COLO829 (cell line): Measurements from ENCODE around the gene NOS3.
"Not testable (repeated sequence)": the region's sequence is repeated elsewhere in the genome, so short reads cannot be mapped to it uniquely, and the experiment has no call there.

ENCODE experiments used
- DNase-seq: peaks from one replicate; pipeline ENCODE4 v3.0.0; 2012; ENCODE audit warnings: low spot score

NOS3 gene

DNA sequence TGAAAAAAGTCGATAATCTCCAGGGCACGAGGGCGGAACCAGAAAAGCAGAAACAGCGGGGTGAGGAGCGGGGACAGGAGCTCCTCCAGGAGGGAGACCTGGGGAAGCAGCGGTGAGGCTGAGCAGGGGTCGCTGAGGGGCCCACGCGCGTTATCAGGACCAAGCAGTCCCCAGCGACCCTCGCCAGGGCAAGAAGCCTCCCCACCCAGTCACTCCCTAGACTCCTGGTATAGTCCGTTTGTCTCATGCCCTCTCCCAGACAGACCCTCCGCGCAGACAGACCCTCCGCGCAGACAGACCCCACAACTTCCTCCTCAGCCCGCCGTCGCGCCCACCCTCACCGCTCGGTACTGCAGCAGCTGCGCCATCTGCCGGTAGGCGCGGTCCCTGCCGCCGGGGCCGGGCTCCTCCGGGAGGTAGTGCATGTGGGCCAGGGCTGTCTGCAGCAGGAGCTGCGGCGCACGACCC, 27.2 kb downstream of the NOS3 start:
- DNase-seq: peak; percentile 48

DNA sequence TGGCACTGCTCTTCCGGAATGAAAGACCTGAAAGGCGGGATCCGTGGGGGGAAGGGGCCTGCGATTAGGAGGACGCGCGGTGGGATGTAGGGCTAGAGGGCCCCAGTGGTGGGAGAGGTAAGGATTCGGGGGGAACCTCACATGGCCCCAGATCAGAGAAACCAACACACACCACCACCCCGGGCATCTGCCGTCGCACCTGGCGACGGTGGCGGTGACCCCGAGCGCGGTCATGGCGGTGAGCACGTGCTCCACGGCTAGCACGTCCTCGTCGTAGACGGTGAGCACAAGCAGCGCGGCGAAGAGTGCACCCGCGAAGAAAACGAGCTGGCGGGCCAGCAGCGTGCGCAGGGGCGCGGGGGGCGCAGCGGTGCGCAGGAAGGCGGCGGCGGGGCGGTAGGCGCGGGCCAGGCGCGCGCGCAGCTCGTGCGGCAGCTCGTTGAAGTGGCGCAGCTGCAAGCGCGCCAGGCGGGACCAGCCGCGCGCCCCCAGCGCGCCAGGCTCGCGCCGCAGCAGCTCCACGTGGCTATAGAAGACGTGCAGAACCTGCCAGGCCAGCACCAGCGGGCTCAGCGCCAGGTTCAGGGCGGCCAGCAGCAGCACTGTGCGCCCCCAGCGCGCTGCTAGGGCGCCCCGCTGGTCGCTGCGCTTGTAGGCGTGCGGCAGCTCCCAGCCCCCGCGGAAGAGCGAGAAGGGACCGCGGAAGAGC, 27.8 kb downstream of the NOS3 start:
- no peak for DNase-seq

- no peak for DNase-seq
These were observed 28.3 kb downstream of the NOS3 start for GRCh38 chr7:151019130-151019447.

GRCh38 chr7:151020231-151020630, 29.4 kb downstream of the NOS3 start:
- DNase-seq: no peak

DNA sequence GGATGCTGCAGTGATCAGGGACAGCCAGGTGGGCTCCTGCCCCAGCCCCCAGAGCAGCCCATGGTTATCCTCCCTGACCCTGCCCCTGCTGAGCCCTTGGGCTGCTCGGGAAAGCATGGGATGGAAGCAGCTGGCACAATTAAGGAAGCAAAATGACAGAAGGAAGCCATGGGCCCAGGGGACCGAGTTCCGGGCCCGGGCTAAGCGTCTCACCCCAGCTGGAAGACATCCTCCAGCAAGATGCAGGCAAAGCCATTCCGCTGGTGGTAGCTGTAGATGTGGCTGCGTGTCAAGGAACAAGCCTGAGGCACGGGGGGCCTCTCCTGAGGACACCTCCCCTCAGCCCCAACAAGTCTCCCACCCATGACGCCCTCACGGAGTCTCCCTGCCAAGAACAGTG, 32.4 kb downstream of the NOS3 start:
- no peak for DNase-seq

GRCh38 chr7:151024435-151025056, 33.7 kb downstream of the NOS3 start, which contains the start of gene ATG9B:
TSS of gene ATG9B (minus strand) at chr7:151024494. CDS start at chr7:151024423, 71 bp downstream.
- DNase-seq: no peak

DNA sequence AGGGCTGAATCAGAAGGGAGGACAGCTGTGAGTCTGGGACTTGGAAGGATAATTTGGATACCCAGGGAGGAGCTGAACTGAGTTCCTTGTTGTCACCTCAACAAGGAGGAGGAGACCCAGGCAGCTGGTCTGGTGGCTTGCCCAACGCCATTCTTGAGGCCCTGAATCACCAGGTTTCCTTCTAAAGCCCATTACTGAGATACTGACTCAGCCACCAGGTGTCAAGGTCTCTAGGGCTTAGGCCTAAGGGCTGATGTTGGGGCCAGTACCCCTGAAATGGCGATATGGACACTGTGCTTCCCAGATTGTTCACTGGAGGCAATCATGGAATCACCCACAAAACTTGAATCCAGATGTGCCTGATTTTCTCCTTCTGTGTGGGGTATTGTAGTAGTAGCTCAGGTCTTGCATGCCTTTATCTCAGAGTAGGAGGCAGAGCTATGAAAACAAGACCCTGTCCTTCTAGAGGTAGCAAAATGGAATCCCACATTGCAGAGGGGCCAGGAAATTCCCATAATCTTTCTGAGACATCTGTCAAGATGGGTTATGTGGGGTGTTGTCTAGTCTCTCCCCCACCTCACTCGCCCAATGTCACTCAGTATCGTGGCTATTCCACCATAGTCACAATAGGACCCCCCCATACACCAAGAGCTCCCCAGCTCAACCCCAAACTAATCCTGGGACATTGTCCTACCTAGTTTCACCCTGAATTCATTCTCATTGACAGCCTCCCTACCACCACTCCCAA, 35.3 kb downstream of the NOS3 start:
- DNase-seq: no peak

DNA sequence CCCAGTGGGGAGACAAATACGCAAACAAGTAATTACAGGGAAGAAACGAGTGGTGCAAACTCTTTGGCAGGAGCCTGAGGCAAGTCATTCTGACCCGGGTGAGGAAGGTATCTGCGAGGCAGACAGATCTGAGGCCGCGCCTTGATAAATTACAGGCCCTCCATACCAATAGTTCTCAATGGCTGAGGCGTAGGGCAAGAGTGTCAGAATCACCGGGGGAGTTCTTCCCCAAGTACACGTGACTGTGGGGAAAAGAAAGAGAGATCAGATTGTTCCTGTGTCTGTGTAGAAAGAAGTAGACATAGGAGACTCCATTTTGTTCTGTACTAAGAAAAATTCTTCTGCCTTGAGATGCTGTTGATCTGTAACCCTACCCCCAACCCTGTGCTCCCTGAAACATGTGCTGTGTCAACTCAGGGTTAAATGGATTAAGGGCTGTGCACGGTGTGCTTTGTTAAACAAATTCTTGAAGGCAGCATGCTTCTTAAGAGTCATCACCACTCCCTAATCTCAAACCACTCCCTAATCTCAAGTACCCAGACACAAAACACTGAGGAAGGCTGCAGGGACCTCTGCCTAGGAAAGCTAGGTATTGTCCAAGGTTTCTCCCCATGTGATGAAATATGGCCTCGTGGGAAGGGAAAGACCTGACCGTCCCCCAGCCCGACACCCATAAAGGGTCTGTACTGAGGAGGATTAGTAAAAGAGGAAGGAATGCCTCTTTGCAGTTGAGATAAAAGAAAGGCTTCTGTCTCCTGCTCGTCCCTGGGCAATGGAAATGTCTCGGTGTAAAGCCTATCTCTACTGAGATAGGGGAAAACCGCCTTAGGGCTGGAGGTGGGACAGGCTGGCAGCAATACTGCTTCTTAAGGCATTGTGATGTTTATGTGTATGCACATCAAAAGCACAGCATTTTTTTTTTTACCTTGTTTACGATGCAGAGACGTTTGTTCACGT, 36.2 kb downstream of the NOS3 start:
- DNase-seq: not testable (repeated sequence)

GRCh38 chr7:151027728-151028130, 36.9 kb downstream of the NOS3 start:
- DNase-seq: not testable (repeated sequence)

DNA sequence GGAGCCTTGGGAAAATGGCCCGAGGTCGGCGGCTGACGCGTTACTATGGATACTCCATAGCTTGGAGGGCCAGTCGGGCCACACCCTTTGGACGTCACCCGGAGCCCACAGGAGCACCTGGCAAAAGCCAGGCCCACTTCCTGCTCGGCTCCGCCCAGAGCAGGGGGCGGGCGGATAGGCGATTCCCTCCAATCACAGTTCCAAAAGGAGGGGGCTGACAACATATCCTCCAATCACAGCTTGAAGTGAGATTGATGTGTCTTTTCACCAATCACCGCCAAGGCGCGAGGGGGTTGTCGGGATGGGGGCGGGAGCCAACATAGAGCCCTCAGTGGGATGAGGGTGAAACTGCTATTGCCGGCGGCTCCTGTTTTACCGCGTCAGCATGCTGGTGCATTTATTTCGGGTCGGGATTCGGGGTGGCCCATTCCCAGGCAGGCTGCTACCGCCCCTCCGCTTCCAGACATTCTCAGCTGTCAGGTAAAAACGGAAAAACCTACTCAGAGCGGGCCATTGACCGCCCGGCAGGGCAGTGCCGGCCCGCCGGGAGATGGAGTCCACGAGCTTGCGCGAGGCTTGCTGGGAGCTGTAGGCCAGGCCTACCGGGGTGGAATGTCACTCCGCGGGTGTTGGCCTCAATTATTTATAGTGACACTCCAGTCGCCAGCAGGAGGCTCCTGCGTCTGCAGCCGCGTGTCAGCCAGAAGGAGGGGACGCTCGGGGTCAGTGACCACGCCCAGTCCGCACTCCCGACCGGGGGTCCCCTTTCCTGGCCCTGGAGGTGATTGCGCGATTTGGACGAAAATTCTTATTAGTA, 37.5 kb downstream of the NOS3 start, which contains the start of gene ABCB8:
Gene ABCB8, plus strand, starts transcription at position 320 of the 817 bp plus-strand sequence. Its CDS starts 66 bp downstream, at position 386.
- DNase-seq: peak; percentile 100

GRCh38 chr7:151028948-151029501, 38.2 kb downstream of the NOS3 start:
- no peak for DNase-seq

GRCh38 chr7:151031011-151031410, 40.2 kb downstream of the NOS3 start:
- DNase-seq: no peak

- DNase-seq: no peak
These were observed 42.4 kb downstream of the NOS3 start for GRCh38 chr7:151032936-151033863.

DNA sequence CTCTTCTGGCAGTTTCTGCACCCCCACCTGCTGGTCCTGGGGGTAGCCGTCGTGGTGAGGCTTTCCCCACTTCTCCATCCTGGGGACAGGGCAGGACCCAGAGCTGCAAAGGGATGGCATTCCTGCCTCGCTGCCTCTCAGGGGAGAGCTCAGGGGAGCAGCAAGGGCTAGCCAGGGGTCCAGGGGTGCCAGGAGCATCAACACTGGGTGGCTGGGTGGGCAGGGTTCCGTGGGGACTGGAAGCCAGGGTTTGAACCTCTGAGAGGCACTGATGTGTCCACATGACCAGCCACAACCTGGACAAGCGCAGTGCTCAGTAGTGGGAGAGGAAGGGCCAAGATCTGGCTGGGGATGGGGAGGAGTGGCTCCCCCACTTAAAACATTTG, 43.0 kb downstream of the NOS3 start:
- no peak for DNase-seq

GRCh38 chr7:151034312-151035025, 43.7 kb downstream of the NOS3 start:
- no peak for DNase-seq

- DNase-seq: no peak
These were observed 44.4 kb downstream of the NOS3 start for GRCh38 chr7:151035026-151035717.

GRCh38 chr7:151035902-151036301, 45.1 kb downstream of the NOS3 start:
- no peak for DNase-seq
